Daoy (cell line): Measurements from ENCODE around the gene SLC6A8. TPM values are rescaled to one million over a fixed set of nuclear protein-coding genes. Genes with fewer than 3 reads are reported as not detected.
"Not testable (repeated sequence)": the region's sequence is repeated elsewhere in the genome, so short reads cannot be mapped to it uniquely, and the experiment has no call there.

ENCODE experiments used
- DNase-seq: peaks from one replicate; pipeline ENCODE4 v3.0.0-alpha.2; 2015; ENCODE audit warnings: low read depth
- total RNA-seq: library from RNA; depleted of rRNA; stranded (reverse); fragments of >200 nt; shearing (Covaris generic); gene quantifications from 2 replicates; pipeline ENCODE4 v1.2.3, GENCODE V29; 2014

SLC6A8 gene
- total RNA-seq, 1 experiment from 2014 or later, result 7.5 TPM

DNA sequence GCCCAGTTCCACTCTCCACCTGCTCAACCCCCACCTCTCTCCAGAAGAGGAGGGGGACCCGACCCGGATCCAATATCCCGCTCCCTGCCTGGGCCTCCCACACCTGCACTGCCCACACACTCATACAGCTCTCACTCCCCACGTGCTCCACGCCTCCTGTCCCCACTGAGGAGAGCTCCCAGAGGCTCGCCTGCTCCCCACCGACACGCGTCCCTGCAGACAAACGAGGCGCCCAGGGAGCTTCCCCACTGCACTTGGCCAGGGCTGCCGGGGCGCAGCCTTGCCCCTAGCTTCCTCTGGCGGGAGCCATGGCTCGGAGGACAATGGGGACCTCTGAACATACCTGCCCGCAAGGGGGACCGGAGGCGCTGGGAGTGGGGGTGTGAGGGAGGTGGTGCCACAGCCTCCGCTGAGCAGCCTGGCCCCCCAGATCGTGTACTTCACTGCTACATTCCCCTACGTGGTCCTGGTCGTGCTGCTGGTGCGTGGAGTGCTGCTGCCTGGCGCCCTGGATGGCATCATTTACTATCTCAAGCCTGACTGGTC, 5.0 kb downstream of the SLC6A8 start:
- no peak for DNase-seq

DNA sequence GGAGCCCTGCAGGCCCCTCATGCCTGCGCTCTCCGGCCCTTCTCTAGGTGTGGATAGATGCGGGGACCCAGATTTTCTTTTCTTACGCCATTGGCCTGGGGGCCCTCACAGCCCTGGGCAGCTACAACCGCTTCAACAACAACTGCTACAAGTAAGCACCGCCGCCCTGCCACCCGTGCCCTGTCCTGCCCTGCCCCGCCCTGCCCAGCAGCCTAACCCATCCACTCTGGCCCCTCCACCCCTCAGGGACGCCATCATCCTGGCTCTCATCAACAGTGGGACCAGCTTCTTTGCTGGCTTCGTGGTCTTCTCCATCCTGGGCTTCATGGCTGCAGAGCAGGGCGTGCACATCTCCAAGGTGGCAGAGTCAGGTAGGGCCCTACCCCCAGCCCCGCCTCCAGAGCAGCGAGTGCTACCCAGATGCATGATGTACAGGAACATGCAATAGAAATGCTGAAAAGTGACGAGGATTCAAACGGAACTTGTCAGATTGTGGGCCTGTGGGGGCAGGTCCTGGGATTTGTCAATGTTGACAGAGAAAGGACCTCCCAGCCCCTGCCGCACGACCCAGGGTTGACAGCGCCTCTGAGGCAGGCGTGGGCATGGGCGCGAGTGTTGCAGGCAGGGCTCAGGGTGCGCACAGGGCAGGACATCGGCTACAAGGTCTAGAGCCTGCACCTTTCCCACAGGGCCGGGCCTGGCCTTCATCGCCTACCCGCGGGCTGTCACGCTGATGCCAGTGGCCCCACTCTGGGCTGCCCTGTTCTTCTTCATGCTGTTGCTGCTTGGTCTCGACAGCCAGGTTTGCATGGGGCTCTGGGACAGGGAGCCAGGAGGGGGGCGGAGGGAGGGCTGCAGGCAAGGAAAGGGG, 5.7 kb downstream of the SLC6A8 start:
- DNase-seq, result no peak

DNA sequence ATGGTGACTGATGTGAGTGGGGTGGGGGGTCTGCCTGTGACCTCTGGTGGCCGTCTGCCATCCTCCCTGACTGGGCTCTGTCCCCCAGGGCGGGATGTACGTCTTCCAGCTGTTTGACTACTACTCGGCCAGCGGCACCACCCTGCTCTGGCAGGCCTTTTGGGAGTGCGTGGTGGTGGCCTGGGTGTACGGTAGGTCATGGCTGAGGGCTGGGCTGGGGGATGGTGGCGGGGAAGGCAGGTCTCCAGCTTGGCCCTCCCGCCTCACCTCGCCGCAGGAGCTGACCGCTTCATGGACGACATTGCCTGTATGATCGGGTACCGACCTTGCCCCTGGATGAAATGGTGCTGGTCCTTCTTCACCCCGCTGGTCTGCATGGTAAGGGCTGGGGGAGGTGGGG, 6.5 kb downstream of the SLC6A8 start:
- not testable (repeated sequence) for DNase-seq

DNA sequence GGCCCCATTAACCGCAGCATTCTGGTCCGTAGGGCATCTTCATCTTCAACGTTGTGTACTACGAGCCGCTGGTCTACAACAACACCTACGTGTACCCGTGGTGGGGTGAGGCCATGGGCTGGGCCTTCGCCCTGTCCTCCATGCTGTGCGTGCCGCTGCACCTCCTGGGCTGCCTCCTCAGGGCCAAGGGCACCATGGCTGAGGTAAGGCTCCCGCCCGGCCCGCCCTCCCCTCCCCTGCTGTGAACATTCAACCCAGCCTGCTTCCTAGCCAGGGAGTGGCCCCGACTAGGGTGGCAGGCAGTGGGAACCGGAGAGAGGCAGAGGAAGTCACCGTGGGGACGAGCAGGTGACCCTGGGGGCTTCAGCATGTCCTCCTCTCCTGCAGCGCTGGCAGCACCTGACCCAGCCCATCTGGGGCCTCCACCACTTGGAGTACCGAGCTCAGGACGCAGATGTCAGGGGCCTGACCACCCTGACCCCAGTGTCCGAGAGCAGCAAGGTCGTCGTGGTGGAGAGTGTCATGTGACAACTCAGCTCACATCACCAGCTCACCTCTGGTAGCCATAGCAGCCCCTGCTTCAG, 7.1 kb downstream of the SLC6A8 start:
- DNase-seq, result no peak

DNA sequence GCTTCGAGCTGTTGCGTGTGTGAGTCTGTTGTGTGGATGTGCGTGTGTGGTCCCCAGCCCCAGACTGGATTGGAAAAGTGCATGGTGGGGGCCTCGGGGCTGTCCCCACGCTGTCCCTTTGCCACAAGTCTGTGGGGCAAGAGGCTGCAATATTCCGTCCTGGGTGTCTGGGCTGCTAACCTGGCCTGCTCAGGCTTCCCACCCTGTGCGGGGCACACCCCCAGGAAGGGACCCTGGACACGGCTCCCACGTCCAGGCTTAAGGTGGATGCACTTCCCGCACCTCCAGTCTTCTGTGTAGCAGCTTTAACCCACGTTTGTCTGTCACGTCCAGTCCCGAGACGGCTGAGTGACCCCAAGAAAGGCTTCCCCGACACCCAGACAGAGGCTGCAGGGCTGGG, 8.4 kb downstream of the SLC6A8 start:
- DNase-seq, result no peak

DNA sequence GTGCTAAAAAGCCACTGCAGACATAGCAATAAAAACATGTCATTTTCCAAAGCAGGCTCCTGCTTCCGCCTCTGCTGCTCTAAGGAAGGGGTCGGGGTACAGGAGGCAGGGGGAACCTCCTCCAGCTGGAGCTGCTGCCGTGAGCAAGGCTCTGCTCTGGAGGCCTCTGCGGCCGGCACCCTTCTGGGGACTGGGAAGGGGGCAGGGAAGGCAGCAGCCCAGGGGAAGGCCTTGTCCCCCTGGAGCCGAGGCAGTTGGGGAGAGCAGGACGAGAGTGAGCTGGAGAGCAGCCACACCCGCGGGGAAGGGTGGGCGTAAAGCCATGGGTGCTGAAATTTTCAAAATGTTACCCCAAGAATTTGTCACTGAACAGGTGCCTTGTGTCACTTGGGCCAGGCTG, 8.8 kb downstream of the SLC6A8 start:
- not testable (repeated sequence) for DNase-seq

DNA sequence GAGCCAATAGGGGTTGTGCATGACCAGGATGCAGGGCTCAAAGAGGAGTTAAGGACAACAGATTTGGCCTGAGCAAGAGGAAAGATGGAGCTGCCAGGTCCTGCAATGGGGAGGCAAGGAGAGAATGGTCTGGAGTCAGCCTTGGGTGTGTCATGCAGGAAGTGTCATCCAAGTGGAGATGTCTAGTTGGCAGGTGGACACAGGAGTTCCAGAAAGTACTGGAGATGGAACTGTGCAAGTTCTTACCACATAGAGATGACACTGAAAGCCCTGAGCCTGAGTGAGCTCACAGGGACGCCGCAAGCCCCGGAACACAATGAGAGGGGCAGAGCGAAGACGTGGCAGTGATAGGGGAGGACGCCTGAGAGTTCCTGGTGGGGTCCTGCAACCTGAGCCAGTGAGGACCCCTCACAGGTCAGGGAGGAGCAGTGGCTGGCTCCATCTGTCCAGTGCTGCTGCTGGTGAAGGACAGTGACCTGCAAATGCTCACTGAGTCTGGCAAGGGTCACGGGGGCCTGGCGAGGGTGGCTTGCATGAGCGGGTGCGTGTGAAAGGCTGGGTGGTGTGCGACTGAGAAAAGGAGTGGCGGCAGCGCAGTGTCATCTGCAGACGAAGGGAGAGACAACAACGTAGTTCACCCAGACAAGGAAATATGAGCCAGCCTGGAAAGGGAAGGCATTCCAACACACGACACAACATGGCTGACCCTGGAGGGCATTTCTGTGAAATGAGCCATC, 9.4 kb downstream of the SLC6A8 start:
- DNase-seq, result not testable (repeated sequence)

DNA sequence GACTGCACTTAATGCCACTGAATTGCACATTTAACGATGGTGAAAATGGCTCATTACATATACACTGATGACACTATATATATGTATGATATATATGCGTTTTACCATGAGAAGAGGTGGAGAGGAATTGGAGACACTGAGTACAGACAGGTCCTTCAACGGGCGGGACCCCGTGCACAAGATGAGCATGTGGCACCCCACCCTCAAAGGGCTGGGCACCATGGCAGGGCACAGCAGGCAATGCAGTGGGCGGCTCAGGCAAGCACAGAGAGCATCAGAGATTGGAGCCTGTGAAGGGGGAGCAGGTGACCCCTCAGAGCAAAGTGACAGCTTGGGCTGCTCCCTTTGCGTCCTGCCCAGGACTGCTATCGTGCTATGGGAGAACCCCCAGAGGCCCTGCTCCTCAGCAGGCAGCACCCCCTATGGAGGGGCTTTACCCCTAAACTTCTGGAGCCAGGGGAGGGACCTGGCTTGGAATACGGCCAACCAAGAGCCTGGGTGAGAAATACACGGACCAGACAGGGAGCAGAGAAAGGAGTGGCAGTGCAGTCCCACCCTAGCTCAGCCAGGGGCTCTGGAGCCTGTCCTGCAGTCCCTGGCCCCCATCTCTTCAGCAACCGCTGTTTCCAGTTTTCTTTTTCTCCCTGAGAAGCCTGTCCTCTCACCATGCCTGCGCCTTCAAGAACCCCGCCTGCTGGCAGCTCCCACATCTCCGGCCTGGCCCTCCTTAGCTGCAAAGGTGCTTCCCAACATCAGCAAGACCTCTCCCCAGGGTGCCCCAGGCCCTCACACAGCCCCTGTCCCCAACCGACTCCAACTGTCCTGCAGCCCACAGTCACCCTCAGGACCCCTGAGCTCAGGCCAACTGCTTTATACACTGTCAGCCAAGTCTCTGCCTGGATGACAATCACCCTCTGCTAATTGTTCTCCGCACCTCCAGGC, 10.5 kb downstream of the SLC6A8 start:
- DNase-seq, result no peak

DNA sequence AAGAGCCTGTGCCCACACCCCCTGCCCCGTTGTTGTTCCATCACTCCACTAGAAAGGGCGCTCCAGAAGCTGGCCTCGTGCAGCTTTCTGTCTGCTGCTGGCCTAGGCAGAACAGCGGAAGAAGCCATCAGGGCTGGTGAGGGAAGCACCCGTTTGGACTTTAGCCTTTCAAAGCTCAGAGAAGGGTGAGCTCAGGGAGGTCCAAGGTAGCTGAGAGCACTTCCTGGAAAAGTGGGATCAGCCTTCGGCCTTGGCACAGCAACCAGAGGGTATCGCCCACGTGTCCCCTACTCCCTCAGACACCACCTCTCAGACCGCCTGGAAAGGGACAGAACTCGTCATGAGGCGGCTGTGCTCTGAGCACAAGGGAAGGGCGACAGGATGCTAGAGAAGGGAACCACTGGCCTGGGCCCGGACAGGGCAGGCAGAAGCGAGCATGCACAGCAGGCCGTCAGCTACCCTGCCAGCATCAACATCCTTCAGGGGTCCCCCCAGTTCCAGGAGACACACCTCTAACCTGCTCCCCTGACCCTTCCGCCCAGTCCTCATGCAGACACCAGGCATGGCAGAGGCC, 11.6 kb downstream of the SLC6A8 start:
- not testable (repeated sequence) for DNase-seq

DNA sequence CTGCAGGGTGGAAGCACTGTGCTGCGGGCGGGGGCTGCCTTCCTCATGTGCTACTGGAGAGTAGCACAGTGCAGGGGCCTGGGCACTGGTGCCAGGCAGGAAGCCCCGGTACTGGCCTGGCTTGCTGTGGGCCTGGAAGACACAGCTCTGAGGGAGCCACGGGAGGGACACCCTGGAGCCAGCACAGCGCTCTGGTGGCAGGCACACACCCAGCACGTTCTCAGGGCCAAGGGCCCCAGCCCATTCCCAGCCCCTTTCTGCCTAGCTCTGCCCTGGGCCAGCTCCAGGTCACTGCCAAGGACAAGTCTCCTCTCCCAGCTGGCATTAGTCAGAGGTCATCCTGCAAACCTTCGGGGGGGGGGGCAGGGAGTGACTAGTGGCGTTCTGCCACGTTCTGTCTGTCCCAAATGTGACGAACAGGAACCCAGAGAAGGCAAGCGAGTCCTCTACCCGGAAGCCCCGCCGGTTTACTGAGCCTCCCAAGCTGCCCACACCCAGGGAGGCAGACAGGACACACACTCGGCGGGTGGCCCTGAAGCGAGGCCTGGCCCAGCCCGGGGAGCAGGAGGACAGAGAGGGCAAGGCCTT, 12.2 kb downstream of the SLC6A8 start:
- not testable (repeated sequence) for DNase-seq

DNA sequence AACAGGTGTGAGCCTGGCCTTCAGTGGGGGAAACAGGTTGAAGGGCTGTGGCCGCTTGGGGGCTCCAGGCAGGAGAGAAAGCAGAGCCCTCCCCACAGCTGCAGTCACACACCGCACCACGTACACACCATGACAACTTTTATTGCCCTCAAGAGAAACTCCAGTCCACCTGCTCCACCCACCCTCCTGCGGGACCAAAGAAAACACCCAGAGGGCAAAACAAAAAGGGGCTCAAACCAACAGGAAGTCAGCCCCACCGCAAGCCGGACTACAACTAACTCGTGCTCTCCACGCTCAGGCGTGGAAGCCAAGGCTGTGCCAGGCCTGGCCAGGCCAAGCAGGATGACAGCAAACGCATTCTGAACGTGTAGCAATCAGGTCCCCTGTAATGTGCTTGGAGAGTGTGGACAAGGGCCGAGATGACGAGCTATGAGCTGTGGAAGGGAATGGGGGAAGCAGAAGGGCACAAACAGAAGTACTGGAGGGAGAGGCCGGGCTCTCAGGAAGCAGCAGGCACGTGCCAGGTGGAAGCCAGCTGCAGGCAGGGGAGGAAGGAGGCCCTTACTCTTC, 12.7 kb downstream of the SLC6A8 start:
- no peak for DNase-seq

DNA sequence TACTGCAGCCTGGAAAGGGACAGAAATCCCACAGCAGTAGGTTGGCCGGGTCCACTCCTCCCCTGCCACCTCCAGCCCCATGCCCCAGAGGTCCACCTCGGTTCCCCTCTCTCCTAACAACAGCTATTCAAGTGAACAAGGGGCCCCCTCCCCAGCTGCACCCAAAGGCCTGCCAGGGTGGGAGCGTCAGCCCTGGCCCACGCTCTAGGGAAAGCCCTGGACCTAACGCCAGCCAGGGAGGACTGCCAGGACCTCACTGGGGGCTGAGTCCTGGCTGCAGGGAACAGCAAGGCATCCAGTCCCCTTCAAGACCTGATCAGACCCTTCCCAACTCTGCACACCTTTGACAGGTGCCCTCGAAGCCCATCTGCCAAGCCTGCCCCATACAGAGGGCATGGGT, 13.2 kb downstream of the SLC6A8 start:
- no peak for DNase-seq

DNA sequence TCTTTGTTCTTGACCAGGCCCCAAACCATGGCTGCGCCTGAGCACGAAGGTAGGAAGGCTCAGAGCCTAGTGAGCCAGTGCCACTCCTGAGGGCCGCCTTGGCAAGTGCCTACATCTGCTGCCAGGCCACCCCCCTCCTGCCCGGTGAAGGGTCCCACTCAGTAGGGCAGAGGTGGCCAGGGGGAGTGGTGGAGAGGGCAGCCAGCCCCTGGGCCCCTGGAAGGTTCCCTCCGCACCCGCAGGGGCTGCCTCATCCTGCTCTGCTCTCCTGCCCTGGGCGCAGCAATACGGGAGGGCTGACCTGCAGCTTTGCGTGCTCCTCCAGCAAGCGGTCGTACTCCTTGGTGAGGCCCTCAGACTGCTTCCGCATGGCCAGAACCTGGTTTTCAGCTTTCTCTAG, 14.0 kb downstream of the SLC6A8 start:
- DNase-seq, result no peak

DNA sequence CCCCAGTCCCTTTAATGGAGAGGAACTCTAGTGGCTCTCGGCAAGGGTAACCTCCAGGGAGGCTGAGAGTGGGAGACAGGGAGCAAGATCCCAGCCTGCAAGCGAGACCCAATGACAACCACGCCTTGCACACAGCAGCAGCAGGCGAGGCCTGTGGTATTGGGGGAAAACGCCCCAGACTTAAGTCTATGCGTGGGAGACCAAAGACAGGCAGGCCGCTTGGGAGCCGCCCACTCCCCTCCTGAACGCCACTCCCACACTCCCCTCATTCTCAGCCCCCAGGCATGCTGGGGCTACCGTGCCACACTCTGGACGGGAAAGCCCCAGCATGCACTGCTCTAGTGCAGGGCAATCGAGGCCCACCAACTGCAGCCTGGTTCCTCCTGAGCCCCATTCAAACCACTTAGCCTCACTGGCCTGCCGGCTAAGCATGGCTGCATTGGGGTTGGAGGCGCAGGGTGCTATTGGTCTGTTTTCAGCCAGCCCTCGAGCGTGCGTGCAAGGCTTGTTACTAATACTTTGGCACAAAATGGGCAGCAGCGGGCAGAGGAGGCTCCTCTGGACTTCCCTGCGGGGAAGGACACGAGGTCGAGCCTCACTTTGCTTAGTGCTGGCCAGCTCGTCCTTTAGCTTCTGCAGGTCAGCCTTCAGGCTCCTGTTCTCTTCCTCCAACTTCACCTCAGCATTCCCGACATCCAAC, 14.8 kb downstream of the SLC6A8 start:
- no peak for DNase-seq

DNA sequence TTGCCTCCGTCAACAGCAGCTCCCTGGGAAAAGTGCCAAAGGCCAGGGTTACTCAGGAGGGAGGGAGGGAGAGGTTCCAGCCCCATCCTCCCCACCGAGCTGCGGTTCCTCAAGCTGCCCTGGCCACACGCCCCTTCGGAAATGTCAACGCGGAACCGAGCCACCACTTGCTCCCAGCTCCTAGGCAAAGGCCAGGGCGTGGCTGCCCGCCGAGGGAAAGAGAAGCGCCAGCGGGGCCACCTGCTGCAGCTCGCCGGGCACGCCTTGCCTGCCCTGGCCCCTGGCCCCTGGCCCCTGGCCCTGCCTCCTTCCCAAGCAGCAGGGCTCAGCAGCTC, 15.3 kb downstream of the SLC6A8 start:
- DNase-seq, result no peak

DNA sequence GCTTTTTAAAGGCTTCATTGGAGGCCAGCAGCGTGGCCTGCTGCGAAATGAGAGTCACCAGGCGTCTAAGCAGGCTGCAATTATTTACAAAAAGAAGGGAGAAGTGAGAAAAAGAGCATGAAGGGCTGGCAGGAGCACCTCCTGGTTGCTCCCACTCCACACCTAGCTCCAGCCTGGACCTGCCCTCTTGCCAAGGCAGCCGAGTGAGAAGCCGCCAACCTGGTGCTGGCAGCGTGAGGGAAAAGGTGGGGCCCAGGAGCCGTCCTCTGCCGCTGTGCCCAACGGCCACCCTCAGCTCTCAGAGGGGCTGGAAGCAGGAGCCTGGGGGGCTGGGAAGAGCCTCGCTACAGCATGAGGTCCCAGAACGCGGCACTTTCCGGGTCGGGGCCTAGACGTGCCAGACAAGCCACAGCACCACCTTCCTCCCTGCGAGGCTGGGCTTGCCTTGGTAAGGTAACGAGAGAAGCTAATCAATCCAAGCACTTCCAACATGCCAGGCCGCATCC, 16.3 kb downstream of the SLC6A8 start:
- DNase-seq, result no peak

DNA sequence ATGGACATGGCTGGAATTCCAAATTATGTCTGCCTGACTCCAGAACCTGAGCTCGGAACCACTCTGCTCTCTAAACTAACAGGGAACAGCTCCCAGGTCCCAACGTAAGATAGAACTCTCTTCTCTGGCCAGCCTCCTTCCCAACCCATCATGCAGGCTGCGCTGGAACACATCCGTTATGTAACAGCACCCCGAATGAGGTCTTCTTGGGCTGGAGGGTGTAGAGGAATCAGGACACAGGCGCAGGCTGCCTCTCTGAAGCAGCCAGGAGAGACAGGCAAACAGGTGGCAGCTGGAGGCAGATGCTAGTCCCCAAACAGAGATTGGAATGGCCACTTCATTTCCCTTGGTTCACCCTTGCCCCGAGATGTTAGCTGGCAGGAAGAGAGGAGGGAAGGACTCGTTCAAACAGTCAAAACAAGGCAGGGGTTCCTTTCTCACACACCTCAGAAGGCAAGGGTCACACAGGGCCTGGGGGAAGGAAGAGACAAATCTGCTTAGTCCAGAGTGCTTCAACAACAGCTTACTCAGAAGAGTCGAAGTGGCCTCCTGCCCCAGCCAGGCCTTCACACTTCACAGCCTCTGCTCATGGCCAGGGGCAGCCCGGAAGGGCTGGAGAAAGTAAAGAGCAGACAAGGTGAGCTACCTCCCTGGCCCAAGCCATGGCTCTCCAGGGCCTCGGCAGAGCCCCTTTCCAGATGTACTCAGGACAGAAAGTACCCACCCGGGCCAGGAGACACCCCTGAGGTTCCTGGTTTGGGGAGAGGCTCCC, 17.1 kb downstream of the SLC6A8 start:
- DNase-seq, result not testable (repeated sequence)

DNA sequence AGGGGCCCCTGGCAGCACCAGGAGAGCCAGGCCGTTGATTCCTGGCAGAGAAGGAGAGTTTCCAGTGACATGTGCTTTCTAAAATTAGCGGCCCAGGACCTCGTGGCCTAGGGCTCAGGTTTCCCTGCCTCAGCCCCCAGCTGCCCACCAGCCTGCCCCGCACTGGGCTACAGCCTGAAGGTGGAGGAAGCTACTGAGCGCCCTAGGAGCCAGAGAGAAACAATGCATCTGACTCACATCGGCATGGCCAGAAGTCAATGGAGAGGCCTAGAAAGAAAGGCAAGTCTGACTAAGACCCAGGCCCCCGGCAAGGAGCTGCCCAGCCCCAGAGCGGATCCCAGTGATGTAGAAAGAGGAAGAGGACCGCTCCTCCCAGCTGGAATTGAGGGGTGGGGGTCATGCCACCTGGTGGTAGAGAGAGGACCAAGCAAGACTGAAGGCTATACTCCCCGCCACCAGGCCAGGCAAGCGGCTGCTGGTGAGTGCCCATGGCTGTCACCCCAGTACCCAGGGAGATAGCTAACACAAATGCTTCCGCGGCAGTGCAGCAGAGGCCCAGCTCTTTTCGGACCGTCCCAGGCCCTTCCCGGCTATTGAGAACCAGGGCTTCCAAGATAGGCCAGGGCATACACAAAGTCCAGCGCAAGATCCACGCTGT, 17.8 kb downstream of the SLC6A8 start:
- not testable (repeated sequence) for DNase-seq
